NCI-H748 (cell line): Measurements from ENCODE around the gene KBTBD13.
"Not testable (repeated sequence)": the region's sequence is repeated elsewhere in the genome, so short reads cannot be mapped to it uniquely, and the experiment has no call there.

Experiments
- DNase-seq: peaks from one replicate; lab custom pipeline; 2025; ENCODE audit not compliant: unreplicated experiment; lab: John Stamatoyannopoulos, UW

The KBTBD13 gene

GRCh38 chr15:65087873-65088642 is 11.5 kb downstream of the KBTBD13 start:
- no peak for DNase-seq

GRCh38 chr15:65088643-65089021 is 12.1 kb downstream of the KBTBD13 start:
- DNase-seq = no peak

- no peak for DNase-seq
Measured at GRCh38 chr15:65089206-65089824, 12.8 kb downstream of the KBTBD13 start.

GRCh38 chr15:65091946-65092770 is 15.6 kb downstream of the KBTBD13 start:
- DNase-seq = no peak

- no peak for DNase-seq
Measured at GRCh38 chr15:65092911-65093792, 16.6 kb downstream of the KBTBD13 start.

- DNase-seq = not testable (repeated sequence)
Measured at GRCh38 chr15:65093793-65094170, 17.2 kb downstream of the KBTBD13 start.

GRCh38 chr15:65094294-65094995 is 17.9 kb downstream of the KBTBD13 start:
- no peak for DNase-seq

- no peak for DNase-seq
Measured at GRCh38 chr15:65095011-65095746, 18.6 kb downstream of the KBTBD13 start.

- no peak for DNase-seq
Measured at GRCh38 chr15:65095747-65096104, 19.2 kb downstream of the KBTBD13 start.

- no peak for DNase-seq
Measured at GRCh38 chr15:65096481-65097385, 20.2 kb downstream of the KBTBD13 start.

- DNase-seq = no peak
Measured at GRCh38 chr15:65097651-65098263, 21.2 kb downstream of the KBTBD13 start.

GRCh38 chr15:65099336-65099735 is 22.8 kb downstream of the KBTBD13 start:
- no peak for DNase-seq

GRCh38 chr15:65099801-65100200 is 23.3 kb downstream of the KBTBD13 start:
- not testable (repeated sequence) for DNase-seq

- no peak for DNase-seq
Measured at GRCh38 chr15:65100442-65100841, 23.9 kb downstream of the KBTBD13 start.

- DNase-seq = peak; percentile 34
Measured at GRCh38 chr15:65101411-65101890, 24.9 kb downstream of the KBTBD13 start.

GRCh38 chr15:65101891-65102708 is 25.6 kb downstream of the KBTBD13 start:
- no peak for DNase-seq

- no peak for DNase-seq
Measured at GRCh38 chr15:65102912-65103311, 26.4 kb downstream of the KBTBD13 start.
